LNCAP (cell line): Measurements from ENCODE around the gene LRP3.
A peak's percentile ranks its signal among the peaks of the same experiment; 100 is the strongest.

Experiments used
- CTCF ChIP-seq: fragments of 450-650 bp; IDR thresholded peaks from 2 replicates; pipeline ENCODE4 v1.5.1; 2017; ENCODE audit warnings: mild to moderate bottlenecking

The LRP3 gene

GRCh38 chr19:33242131-33242530 is 48.0 kb downstream of the LRP3 start:
- TF ChIP-seq CTCF = no peak

- TF ChIP-seq CTCF = no peak
Measured at GRCh38 chr19:33242911-33243310, 48.8 kb downstream of the LRP3 start.

GRCh38 chr19:33245948-33246708 is 52.0 kb downstream of the LRP3 start:
- TF ChIP-seq CTCF = peak; percentile 61

- no peak for TF ChIP-seq CTCF
Measured at GRCh38 chr19:33246709-33247440, 52.7 kb downstream of the LRP3 start.

- no peak for TF ChIP-seq CTCF
Measured at GRCh38 chr19:33247441-33247819, 53.3 kb downstream of the LRP3 start.

- TF ChIP-seq CTCF = no peak
Measured at GRCh38 chr19:33248104-33248503, 54.0 kb downstream of the LRP3 start.

GRCh38 chr19:33248553-33248953 is 54.4 kb downstream of the LRP3 start:
- no peak for TF ChIP-seq CTCF
